SKM-1 treated with dmso at 0.1 percent for 144 hours (cell line): ENCODE results near the gene BEND3.
A peak's percentile ranks its signal among the peaks of the same experiment; 100 is the strongest.

Experiments used
- DNase-seq: peaks from one replicate; lab custom pipeline; 2025; ENCODE audit not compliant: unreplicated experiment; lab: John Stamatoyannopoulos, UW

BEND3 gene

DNA sequence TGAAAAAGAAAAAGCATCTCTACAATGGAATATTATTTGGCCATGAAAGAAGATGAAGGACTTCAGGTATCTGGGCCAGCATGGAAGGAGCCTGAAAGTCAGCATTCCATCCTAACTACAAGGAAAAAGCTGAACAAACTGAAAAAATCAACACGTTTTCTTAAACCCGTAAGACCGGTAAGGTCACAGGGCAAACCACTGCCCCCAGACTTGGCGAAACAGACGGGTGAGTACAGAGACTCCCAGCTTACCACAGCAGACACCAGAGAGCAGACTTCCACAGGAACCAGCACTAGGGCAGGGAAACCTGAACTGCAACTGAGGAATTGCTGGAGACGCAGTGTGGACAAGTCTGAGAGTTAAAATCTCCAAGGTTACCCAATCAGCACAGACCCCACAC lies 31.4 kb downstream of the BEND3 start:
- DNase-seq: no peak

DNA sequence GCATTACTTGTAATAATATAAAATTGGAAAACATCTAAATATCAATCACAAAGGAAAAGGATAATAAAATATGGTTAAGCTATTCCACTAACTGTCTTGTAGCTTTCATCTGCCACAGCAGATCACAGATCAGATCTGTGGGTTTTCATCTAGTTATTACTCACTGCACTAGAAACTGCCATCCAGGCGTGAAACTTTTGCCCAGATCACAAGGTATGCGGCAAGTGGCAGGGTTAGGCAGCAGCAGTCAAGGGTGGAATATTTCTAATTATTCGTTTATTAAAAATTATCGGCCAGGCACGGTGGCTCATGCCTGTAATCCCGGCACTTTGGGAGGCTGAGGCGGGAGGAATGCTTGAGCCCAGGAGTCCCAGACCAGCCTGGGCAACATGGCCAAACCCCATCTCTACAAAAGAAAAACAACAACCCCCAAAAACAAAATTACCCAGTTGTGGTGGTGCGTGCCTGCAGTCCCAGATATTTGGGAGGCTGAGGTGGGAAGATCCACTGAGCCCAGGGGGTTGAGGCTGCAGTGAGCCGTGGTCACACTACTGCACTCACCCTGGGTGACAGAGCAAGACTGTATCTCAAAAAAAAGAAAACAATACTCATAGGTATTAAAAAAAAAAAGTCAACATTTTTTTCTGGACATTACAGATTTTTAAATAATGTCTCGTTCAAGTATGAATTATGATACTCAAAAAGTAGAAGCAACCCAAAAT lies 32.1 kb downstream of the BEND3 start:
- DNase-seq: no peak

DNA sequence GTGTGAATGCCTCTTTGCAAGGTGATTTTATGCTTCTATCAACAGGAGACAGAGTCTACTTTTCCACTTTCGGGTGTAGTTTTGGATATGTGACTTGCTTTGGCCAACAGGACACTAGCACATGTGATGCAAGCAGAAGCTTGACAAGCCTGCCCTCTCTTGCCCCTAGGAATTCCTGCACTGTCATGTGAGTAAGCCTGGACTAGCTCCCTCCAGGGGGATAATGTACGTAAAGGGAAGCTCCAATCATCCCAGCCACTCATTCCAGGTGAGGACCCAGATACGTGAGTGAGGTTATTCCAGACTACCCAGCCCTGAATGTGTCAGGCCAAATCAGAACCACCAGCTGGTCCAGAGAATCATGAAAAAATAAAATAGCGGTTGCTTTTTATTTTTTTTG lies 33.3 kb downstream of the BEND3 start:
- DNase-seq: no peak

DNA sequence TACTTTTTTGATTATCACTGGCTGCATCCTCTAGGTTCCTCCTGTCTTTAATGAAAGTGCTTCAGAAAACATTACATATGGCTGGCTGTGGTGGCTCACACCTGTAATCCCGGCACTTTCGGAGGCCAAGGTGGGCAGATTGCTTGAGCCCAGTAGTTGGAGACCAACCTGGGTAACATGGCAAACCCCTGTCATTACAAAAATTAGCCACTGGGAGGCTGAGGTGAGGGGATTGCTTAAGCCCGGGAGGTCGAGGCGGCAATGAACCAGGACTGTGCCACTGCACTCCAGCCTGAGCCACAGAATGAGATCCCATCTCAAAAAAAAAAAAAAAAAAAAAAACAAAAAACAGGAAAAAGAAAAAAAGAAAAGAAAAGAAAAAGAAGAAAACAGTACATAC lies 35.3 kb downstream of the BEND3 start:
- no peak for DNase-seq

DNA sequence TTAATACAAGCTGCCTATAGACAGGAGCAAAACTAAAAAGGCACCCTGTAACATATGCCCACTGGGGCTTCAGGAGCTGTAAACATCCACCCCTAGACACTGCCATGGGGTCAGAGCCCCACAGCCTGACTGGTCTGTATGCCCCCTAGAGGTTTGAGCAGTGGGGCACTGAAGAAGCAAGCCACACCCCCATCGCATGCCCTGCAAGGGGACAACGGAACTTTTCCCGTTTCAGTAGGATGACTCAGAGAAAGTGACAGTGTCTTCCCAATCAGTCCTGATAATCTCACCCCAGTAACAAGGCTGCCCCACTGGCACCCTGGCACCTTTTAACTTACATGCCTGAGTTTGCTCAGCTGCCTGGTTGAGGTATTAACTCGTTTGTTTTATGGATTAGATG lies 35.9 kb downstream of the BEND3 start:
- DNase-seq: no peak

DNA sequence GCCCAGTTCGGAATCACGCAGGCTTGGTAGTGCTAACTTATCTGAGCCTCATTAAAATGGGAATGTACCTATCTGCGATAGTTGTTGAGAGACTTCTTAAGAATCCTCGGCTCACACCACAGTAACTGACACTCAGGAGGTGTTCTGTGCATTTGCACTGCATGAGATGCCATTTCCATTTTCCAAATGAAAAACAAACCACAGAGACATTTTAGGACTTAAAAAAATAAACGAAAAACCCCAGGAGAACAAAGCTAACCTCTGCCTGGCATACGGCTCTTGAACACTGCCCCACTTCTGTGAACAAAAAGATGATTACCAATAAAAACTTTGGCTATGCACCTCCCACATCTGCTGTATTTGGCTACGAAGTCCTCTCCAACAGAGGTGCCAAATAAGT lies 37.6 kb downstream of the BEND3 start:
- DNase-seq: no peak

DNA sequence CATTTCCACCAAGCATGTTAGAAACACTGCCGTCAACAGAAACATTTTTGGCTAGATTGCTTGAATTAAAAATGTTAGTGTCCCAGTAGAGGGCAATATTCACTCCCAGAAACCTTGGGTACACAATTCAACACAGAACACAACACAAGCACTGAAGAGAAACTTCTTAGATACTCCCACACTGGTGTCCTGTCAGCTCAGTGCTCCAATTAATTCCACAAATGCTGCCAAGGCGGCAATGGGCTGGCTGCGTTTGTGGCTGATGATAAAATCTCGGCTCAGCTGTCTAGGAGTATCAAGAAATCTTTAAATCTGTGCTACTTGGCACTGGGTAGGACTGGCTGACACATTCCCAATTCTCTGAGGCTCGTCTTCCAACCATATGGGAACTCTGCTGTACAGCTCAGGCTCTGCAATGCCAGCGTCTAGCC lies 39.3 kb downstream of the BEND3 start:
- DNase-seq: no peak

DNA sequence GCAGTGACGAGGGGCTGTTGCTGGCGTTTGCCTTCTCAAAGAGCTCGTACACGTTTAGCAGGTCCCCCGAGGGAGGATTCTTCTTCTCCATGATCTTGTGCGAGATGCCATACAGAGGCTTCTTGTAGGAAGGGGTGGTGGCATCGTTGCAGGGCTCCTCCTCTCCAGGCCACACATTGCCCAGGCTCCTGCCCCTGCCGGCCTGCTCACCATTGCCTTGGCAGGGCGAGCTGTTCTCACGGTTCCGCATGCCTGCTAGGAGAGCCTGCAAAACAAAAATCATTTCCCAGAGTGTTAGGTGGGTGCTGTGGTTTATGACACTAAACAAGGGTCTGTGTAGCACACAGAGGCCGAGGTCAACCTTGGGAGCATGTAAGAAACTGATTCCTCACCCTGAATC lies 44.6 kb downstream of the BEND3 start:
- no peak for DNase-seq

DNA sequence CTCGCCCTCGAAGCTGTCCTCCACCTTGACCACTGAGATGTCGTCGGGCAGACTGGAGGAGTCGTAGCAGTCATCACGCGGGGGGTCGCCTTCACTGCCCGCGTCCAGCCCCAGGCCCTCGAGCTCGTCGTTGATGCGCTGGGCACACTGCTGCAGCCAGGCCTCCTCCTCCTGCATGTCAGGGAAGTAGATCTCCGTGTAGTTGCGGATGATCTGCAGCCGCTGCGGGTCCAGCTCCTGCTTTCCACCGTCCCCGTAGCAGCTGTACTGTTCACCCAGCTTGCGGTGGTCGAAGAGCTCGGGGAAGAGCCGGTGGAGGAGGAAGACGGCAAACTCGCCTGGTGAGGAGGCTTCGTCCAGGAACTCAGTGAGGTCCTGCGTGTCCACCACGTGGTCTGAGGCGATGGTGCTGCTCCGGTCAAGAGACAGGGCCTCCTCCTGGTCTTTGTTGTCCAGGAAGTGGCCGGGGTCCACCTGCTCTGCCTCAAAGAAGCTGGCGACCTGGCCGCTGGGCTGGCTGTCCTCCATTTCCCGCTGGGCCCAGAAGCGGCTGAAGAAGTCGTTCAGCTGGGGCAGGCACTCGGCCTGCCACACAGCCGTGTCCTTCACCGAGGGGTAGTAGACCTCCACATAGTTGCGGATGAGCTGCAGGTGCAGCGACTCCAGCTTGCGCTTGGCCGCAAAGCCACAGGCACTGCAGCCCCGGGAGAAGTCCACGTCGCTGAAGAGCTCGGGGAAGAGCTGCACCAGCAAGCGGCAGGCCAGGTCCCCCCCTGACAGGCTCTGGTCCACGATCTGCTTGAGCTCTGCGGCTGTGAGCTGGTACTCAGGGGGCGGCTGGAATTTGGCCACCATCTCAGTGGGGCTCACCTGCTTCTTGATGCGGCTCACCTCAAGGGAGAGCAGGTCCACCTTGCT lies 45.4 kb downstream of the BEND3 start:
- no peak for DNase-seq

DNA sequence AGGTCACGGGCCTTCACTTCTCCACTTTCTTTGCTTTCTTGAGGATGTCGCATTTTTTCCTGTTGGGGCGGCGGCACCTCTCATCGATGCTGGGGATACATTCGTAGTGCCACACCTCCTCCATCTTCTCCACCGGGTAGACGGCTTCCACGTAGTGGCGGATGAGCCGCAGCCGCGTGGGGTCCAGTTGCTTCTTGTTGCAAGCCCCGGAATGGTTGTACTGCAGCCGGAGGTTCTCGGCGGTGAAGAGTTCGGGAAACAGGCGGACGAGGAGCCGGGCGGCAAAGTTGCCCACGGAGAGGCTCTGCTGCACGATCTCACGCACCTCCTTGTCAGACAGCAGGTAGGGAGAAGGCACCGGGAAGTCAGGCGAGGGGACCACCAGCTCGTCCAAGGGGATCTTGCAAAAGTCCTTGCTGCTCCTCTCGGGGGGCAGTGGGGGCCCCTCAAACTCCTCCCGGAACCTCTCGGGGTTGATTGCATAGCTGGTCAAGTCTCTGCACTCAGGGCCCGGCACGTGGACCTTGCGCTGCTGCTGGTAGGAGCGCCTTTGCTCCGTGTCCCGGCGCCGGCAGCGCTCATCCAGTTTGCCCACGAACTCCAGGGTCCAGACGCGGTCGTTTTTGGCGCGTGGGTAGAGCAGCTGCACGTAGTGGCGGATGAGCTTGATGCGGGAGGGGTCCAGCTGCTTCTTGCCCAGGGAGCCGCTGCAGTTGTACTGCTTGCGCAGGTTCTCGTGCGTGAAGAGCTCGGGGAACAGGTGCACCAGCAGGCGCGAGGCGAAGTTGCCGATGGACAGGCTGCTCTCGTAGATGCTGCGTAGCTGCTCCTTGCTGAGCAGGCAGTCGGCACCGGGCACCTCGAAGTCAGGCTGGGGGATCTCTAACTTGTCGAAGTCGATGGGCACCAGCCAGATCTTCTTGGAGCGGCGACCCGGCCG lies 46.4 kb downstream of the BEND3 start:
- DNase-seq: no peak

DNA sequence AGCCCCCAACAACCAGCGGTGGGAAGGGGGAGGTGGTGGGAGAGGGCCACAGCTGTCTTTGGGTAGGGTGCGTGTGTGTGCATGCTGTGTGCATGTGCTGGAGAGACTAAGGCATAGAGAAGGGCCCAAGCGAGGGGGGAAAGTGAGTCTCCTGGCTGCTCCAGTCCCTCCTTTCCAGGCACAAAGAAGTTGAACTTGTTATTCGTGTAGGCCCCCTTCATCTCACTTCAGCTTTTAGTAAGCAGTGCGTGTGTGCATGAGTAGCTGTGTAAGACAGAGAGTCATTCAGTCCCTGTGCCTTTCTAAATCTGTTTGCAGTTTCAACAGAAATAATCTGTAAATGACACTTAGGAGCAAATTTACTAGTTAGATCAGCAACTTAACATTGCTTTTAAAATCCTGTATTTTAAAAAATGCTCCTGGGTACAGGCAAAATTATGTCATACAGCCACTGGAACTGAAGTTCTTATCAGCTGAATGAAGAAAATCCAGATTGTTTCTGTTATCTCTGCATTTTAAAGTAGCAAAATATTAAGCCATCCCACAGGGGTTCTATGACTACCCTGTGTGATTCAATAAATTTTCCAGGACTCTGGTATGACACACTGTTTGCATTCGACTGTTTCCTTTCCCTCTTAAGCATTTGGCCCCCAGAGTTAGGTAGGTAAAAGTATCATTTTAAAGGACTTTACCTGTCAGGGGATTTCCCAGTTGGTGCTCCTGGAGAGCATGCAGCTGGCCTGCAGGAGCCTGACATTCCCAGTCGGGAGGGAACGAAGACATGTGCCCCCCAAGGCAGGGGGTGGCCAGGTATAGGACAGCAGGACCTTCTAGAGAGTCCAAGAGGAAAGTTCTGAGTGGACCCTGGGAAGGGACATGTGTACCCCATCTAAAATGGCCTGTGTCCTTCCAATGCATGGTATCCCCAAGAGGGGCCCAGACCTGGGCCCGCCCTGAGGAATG lies 48.3 kb downstream of the BEND3 start:
- DNase-seq: no peak

DNA sequence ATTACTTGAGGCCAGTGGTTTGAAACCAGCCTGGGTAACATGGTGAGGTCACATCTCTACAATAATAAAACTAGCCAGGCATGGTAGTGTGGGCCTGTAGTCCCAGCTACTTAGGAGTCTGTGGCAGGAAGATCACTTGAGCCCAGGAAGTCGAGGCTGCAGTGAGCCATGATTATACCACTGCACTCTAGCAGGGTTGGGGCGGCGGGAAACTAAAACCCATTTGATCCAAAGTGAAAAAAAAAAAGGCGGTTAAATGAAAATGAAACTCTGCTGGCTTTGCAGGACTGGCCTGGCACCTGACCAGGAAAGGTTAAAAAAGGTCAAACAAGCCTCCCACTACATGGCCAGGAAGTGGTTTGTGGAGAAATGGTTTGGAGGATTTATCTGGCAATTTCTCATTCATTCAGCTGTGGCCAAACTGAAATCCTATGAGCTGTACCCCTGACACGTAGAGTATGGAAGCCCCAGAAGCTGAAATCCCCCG lies 50.7 kb downstream of the BEND3 start:
- peak; percentile 50 for DNase-seq

DNA sequence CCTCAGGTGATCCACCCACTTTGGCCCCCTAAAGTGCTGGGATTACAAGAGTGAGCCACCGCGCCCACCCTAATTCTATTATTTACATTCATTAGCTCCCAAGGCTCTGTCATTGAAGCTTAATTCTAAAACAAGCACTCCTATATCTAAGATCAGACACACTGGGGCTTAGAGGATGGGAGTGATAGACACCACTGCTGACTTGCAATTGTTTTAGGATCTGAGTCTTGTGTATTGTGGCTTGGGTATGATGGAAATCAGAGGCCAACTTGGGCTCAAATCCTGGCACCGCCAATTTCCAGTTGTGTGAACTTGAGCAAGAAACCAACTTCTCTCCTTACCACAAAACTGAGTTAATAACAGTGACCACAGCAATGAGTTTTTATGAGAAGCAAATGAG lies 52.6 kb downstream of the BEND3 start:
- DNase-seq: no peak

DNA sequence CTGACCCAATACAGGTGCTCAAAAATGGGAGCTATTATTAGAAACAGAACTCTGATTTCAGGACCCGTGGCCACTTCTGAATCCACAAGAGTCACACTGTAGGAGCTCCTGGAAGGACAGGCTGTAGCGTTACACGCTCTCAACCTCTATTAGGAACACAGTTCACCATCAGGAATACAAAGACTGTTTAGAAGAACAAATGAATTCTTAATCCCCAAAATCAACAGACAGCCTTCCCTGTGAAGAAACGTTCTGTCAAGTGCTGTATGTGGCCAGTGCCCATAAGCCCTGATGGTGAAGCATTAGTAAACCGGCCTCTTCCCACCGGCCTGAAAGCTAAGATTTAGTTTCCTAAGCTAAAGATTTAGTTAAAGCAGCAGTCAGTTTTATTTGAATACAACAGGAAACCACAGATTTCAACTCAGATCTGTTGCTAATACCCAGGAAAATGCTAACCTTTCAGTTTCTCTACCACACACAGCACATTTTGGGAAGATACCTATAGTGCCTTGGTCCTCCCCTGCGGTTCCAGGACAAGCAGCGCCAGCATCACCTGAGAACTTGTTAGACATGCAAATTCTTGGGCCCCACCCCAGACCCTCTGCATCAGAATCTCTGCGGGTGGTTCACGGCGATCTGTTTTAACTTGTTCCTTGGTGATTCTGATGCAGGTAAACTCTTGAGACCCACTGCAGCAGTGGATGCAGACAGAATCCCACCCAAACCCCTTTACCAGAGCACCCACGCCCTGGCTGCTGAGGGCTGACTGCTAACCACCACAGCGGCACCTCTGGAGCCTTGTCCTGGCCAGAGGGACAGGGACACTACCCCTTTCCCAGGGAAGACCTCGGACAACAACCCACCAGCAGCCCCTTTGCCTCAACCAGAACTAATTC lies 53.9 kb downstream of the BEND3 start:
- DNase-seq: no peak

DNA sequence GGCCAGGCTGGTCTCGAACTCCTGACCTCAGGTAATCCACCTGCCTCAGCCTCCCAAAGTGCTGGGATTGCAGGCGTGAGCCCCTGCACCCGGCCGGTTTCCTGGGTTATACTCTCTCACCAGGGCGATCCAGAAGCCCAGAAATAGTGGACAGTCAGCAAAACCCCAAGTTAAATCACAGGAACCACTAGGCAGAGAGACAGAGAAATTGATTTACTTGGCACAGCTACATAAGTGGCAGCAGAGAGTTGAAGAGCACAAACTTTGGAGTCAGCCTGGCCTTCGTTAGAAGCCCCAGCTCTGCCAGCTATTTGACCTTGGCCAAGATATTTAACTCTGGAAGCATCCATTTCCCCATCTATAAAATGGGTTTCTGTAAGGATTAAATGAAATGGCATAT lies 54.6 kb downstream of the BEND3 start:
- DNase-seq: no peak

DNA sequence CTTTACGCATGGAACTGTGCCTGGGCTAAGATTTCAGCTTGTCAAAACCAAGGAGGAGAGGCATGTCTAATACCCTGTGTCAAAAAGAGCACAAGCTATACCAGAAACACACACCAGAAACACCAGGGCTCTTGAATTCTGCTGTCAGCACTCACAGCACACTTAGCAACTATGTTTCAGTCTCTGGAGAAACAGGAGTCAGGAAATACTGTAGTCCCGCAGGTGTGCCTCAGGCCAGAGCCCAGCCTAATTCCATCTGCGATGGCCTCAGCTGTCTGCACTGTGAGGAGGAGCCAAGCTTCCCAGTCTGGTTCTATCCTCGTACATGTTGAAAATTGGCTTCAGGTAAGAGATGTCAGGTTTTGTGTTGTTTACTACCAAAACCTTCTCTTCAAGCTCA lies 55.7 kb downstream of the BEND3 start:
- DNase-seq: no peak

DNA sequence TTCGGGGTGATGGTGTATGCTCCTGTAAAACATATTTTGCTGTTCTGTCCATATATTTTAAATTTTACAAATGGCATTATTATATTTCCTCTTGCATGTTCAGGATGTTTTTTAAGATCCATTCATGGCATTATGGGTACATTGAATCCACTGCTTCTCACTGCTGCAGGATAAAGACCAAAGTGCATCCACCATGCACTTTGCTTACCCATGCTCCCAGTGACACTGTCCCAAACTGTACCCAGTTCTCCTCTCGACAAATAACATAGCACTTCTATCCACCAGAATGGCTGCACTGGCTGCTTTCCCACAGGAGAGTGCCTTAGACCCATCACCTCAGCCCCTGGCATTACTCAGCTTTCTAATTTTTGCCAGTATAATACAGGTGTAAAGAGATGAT lies 57.6 kb downstream of the BEND3 start:
- no peak for DNase-seq

DNA sequence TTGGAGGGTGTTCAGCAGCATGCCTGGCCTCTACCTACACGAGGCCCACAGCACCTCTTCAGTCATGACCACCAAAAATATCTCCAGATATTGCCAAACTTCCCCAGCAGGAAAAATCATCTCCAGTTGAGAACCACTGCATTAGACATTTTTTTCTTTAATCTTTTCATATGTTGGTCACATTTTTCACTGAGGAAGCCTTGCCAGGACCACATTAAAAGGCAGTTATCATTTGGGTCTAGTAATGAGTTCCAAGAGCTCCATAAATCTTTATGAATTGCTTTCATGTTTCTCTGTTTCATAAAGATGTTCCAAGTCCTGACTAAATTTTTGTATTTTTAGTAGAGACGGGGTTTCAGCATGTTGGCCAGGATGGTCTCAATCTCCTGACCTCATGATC lies 58.5 kb downstream of the BEND3 start:
- DNase-seq: no peak

DNA sequence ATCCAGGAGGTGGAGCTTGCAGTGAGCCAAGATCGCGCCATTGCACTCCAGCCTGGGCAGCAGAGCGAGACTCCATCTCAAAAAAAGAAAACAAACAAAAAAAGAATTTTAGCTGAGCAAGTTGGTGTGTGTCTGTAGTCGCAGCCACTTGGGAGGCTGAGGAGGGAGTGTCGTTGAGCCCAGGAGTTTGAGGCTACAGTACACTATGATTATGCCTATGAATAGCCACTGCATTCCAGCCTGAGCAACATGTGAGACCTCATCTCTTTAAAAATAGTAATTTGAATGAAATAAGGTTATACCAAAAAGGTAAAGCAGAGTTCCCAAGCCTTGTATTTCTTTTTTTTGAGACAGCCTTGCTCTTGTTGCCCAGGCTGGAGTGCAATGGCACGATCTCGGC lies 67.5 kb downstream of the BEND3 start:
- DNase-seq: no peak
